DOHH2 (cell line): Measurements from ENCODE around the gene GTF2A1L.

Source experiments
- H3F3A ChIP-seq: fragments of 200-600 bp; sonication (generic), shearing (Covaris generic); 2 replicates; pipeline ENCODE4 v1.6.0; 2016; ENCODE audit warnings: antibody characterized with exemption, mild to moderate bottlenecking; ENCODE audit not compliant: control insufficient read depth, insufficient read depth
- H3K27ac ChIP-seq: fragments of 200-600 bp; sonication (generic); 2 replicates; pipeline ENCODE4 v1.5.1; 2014; ENCODE audit warnings: low read depth, mild to moderate bottlenecking, low read length, moderate library complexity
- H3K27me3 ChIP-seq: fragments of 200-600 bp; sonication (generic); 2 replicates; pipeline ENCODE4 v1.6.1; 2014; ENCODE audit warnings: mild to moderate bottlenecking, low read length, mixed read lengths; ENCODE audit not compliant: control insufficient read depth
- H3K36me3 ChIP-seq: fragments of 200-600 bp; sonication (generic); 2 replicates; pipeline ENCODE4 v1.6.1; 2014; ENCODE audit warnings: mild to moderate bottlenecking, low read length, moderate library complexity, mixed read lengths; ENCODE audit not compliant: control insufficient read depth
- H3K4me1 ChIP-seq: fragments of 200-600 bp; sonication (generic); 2 replicates; pipeline ENCODE4 v1.6.1; 2014; ENCODE audit warnings: mild to moderate bottlenecking, low read length, mixed read lengths; ENCODE audit not compliant: control insufficient read depth
- H3K4me2 ChIP-seq: fragments of 200-600 bp; sonication (generic); 2 replicates; pipeline ENCODE4 v1.6.0; 2014; ENCODE audit warnings: mild to moderate bottlenecking, low read length, moderate library complexity
- H3K4me3 ChIP-seq: fragments of 200-600 bp; sonication (generic); 2 replicates; pipeline ENCODE4 v1.5.1; 2014; ENCODE audit warnings: mild to moderate bottlenecking, low read length, mixed read lengths
- H3K79me2 ChIP-seq: fragments of 200-600 bp; sonication (generic); 2 replicates; pipeline ENCODE4 v1.6.1; 2014; ENCODE audit warnings: mild to moderate bottlenecking, low read length, mixed read lengths; ENCODE audit not compliant: control insufficient read depth
- H3K9me2 ChIP-seq: fragments of 200-600 bp; sonication (generic); replicated peaks from 2 replicates; pipeline ENCODE4 v1.6.1; 2014; ENCODE audit warnings: mild to moderate bottlenecking, low read length, mixed read lengths; ENCODE audit not compliant: control insufficient read depth
- H3K9me3 ChIP-seq: fragments of 200-600 bp; sonication (generic); 2 replicates; pipeline ENCODE4 v1.6.1; 2014; ENCODE audit warnings: antibody characterized with exemption, low read length, mixed read lengths; ENCODE audit not compliant: control insufficient read depth, insufficient read depth
- H4K20me1 ChIP-seq: fragments of 200-600 bp; sonication (generic); 2 replicates; pipeline ENCODE4 v1.6.0; 2014; ENCODE audit warnings: low read depth, mild to moderate bottlenecking, antibody characterized with exemption, low read length, moderate library complexity; ENCODE audit not compliant: control insufficient read depth, insufficient read depth
- EZH2phosphoT487 ChIP-seq: fragments of 200-600 bp; sonication (generic); IDR thresholded peaks from 2 replicates; pipeline ENCODE4 v1.6.1; 2017; ENCODE audit warnings: borderline replicate concordance, mild to moderate bottlenecking, antibody characterized with exemption, low read length, moderate library complexity, mixed read lengths
- TF ChIP-seq, protein P1 (sequence below): fragments of 200-600 bp; sonication (generic); IDR thresholded peaks from one replicate; pipeline ENCODE4 v1.5.1; 2014; ENCODE audit warnings: antibody characterized with exemption, mild to moderate bottlenecking, low read depth, low read length; ENCODE audit not compliant: poor library complexity, severe bottlenecking

Gene GTF2A1L

DNA sequence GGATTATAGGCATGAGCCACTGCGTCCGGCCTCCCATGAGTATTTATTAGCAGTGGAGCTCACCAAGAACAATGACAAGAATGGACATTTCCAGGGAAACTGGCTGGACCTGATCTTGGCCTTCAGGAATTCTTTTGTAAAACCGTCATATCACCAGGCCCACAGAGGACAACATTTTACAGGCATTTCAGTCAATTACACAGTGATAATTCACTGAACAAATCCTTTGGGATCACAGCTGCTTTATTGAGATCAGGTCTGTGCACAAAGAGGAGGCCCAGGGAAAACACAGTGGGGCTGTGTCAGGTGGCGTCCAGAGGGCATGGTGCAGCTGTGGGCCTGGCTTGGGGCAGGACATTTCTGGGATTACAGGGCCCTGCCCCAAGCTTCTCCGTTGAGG, 30.1 kb upstream of the GTF2A1L start:
- Histone ChIP-seq H3K27ac (no peak overlapping the region), H3K4me2 (no peak overlapping the region), H4K20me1 (no peaks in the 10 kb centered on the region), H3K27me3 (peaks cover 4% of the 10 kb centered on the region), H3K9me3 (no peaks in the 10 kb centered on the region), H3K36me3 (no peaks in the 10 kb centered on the region), H3F3A (no peaks in the 10 kb centered on the region), H3K4me1 (no peaks in the 10 kb centered on the region), H3K4me3 (no peak overlapping the region), H3K79me2 (no peaks in the 10 kb centered on the region), H3K9me2 (no peaks in the 10 kb centered on the region)
- no peak for TF ChIP-seq EZH2phosphoT487
- TF ChIP-seq, protein P1, sequence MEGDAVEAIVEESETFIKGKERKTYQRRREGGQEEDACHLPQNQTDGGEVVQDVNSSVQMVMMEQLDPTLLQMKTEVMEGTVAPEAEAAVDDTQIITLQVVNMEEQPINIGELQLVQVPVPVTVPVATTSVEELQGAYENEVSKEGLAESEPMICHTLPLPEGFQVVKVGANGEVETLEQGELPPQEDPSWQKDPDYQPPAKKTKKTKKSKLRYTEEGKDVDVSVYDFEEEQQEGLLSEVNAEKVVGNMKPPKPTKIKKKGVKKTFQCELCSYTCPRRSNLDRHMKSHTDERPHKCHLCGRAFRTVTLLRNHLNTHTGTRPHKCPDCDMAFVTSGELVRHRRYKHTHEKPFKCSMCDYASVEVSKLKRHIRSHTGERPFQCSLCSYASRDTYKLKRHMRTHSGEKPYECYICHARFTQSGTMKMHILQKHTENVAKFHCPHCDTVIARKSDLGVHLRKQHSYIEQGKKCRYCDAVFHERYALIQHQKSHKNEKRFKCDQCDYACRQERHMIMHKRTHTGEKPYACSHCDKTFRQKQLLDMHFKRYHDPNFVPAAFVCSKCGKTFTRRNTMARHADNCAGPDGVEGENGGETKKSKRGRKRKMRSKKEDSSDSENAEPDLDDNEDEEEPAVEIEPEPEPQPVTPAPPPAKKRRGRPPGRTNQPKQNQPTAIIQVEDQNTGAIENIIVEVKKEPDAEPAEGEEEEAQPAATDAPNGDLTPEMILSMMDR, result no peak

GRCh38 chr2:48587961-48588360, 29.7 kb upstream of the GTF2A1L start:
- H3K27ac ChIP-seq, result no peak overlapping the region
- H3K4me3 ChIP-seq, result no peak overlapping the region
- H3K9me3 ChIP-seq, result no peaks in the 10 kb centered on the region
- no peaks in the 10 kb centered on the region for H4K20me1 ChIP-seq
- H3K79me2 ChIP-seq, result no peaks in the 10 kb centered on the region
- peaks cover 4% of the 10 kb centered on the region for H3K27me3 ChIP-seq
- no peaks in the 10 kb centered on the region for H3K9me2 ChIP-seq
- no peaks in the 10 kb centered on the region for H3K36me3 ChIP-seq
- H3F3A ChIP-seq, result no peaks in the 10 kb centered on the region
- no peak overlapping the region for H3K4me2 ChIP-seq
- no peaks in the 10 kb centered on the region for H3K4me1 ChIP-seq
- no peak for TF ChIP-seq EZH2phosphoT487
- TF ChIP-seq, protein P1, result no peak

GRCh38 chr2:48588745-48589144, 28.9 kb upstream of the GTF2A1L start:
- H3K4me2 ChIP-seq, result no peak overlapping the region

More at GRCh38 chr2:48588745-48589144, 28.9 kb upstream of the GTF2A1L start:
- H3K9me3 ChIP-seq, result no peaks in the 10 kb centered on the region
- no peak overlapping the region for H3K4me3 ChIP-seq
- H3K27ac ChIP-seq, result no peak overlapping the region
- H3K27me3 ChIP-seq, result peaks cover 4% of the 10 kb centered on the region
- H3F3A ChIP-seq, result no peaks in the 10 kb centered on the region
- H3K4me1 ChIP-seq, result no peaks in the 10 kb centered on the region
- H4K20me1 ChIP-seq, result no peaks in the 10 kb centered on the region
- H3K36me3 ChIP-seq, result no peaks in the 10 kb centered on the region
- H3K9me2 ChIP-seq, result no peaks in the 10 kb centered on the region
- H3K79me2 ChIP-seq, result no peaks in the 10 kb centered on the region
- TF ChIP-seq EZH2phosphoT487, result no peak
- TF ChIP-seq, protein P1, result no peak
